CD4-positive, alpha-beta T cell (primary cell): ENCODE measurements around the gene KRT6B. TPM values are rescaled to one million over a fixed set of nuclear protein-coding genes. Genes with fewer than 3 reads are reported as not detected.

Experiments
- ATAC-seq: fragments of 200-7000 bp; cut with Tn5 transposase; one replicate; pipeline ENCODE4 v1.10.0; 2022; ENCODE audit warnings: mild to moderate bottlenecking; ENCODE audit not compliant: poor library complexity
- CTCF ChIA-PET: fragments of 350-600 bp; sonication (Branson Sonifier 250); formaldehyde crosslinking; loops from one replicate; lab custom pipeline; 2021; ENCODE audit warnings: antibody characterized with exemption, inconsistent platforms; lab: Charles Lee
- POLR2A ChIA-PET: fragments of 350-600 bp; sonication (Branson Sonifier 250); formaldehyde crosslinking; loops from one replicate; lab custom pipeline; 2021; ENCODE audit warnings: antibody characterized with exemption, inconsistent platforms; lab: Charles Lee
- DNase-seq, 14 experiments: peaks; one replicate each; pipeline ENCODE4 v3.0.0-alpha.2; 2013 to 2020; ENCODE audit warnings: mixed read lengths in 2 of 14
- H3K27ac ChIP-seq, 2 donors: one replicate each; pipeline versions ENCODE4 v1.5.1 to v1.7.0; 2013; ENCODE audit warnings: low read length in 2 of 2, low read depth in 1 of 2, mild to moderate bottlenecking in 1 of 2
- H3K27me3 ChIP-seq, 2 experiments: 1 replicate in 1 of 2; 2 replicates in 1 of 2; pipeline versions ENCODE4 v1.6.1 to v1.7.0; 2013; ENCODE audit warnings: low read length in 2 of 2, control low read depth in 1 of 2, mild to moderate bottlenecking in 1 of 2, moderate library complexity in 1 of 2; ENCODE audit not compliant: insufficient read depth in 2 of 2, control insufficient read depth in 1 of 2
- H3K36me3 ChIP-seq: one replicate; pipeline ENCODE4 v1.6.1; 2013; ENCODE audit warnings: low read length, control low read depth; ENCODE audit not compliant: insufficient read depth
- H3K4me1 ChIP-seq: one replicate; pipeline ENCODE4 v1.6.1; 2013; ENCODE audit warnings: low read length, control low read depth; ENCODE audit not compliant: insufficient read depth
- H3K4me3 ChIP-seq: one replicate; pipeline ENCODE4 v1.5.1; 2013; ENCODE audit warnings: mild to moderate bottlenecking, low read length, moderate library complexity
- H3K9me3 ChIP-seq, 2 experiments: 1 replicate in 1 of 2; 2 replicates in 1 of 2; pipeline versions ENCODE4 v1.6.1 to v1.7.0; 2013; ENCODE audit warnings: low read length in 2 of 2, mild to moderate bottlenecking in 2 of 2, control low read depth in 1 of 2, moderate library complexity in 1 of 2; ENCODE audit not compliant: control insufficient read depth in 1 of 2, insufficient read depth in 1 of 2
- H3K27ac Mint-ChIP-seq: one replicate; pipeline ENCODE4 v1.8.0; 2020; ENCODE audit warnings: mixed read lengths
- H3K27me3 Mint-ChIP-seq: one replicate; pipeline ENCODE4 v1.8.0; 2021; ENCODE audit warnings: mixed read lengths
- H3K36me3 Mint-ChIP-seq: one replicate; pipeline ENCODE4 v1.8.0; 2021; ENCODE audit warnings: low read depth, mixed read lengths
- H3K4me1 Mint-ChIP-seq: one replicate; pipeline ENCODE4 v1.8.0; 2021; ENCODE audit warnings: low read depth, mixed read lengths
- H3K4me3 Mint-ChIP-seq: one replicate; pipeline ENCODE4 v1.8.0; 2020; ENCODE audit warnings: mild to moderate bottlenecking, mixed read lengths
- H3K9me3 Mint-ChIP-seq: one replicate; pipeline ENCODE4 v1.8.0; 2020; ENCODE audit warnings: mixed read lengths
- intact Hi-C, 2 experiments: fragments of 100-400 bp; cut with DNase I in 1 of 2; cut with micrococcal nuclease in 1 of 2; formaldehyde crosslinking; loops; one replicate each; pipeline versions ENCODE4 v1.15.1 to v1.9.0; 2023 to 2025; cut with DNase I, micrococcal nuclease
- total RNA-seq, 174 experiments: library from RNA in 2 of 174; stranded (reverse) in 2 of 174; gene quantifications; one replicate each; pipeline ENCODE4 v1.2.3 and lab custom pipeline; 2021 to 2026
- TF ChIP-seq, protein P1 (sequence below): fragments of 200-600 bp; IDR thresholded peaks from one replicate; pipeline ENCODE4 v1.8.0; 2022; ENCODE audit warnings: antibody characterized with exemption, mild to moderate bottlenecking

Gene KRT6B
- total RNA-seq, 2 experiments from 2014 or later = not detected

DNA sequence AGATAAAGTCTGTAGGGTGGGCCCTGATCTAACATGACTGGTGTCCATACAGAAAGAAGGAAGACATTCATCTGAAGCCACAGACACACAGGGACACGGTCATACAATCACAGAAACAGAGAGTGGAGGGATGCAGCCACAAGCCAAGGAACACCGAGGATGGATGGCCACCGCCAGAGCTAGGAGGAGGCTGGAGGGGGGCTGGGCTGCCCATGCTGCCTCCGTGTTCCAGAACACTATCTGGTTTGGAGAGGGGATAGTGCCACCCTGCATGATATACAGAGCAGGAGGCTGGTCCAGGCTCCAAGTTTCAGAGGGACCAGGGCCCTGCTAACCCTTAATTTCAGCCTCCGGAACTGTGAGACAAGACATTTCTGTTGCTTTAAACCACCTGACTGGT, 26.5 kb downstream of the KRT6B start:
- POLR2A ChIA-PET = no interaction called here
- intact Hi-C loops = no loop called here
- Histone ChIP-seq H3K4me1 (no peaks in the 10 kb centered on the region), H3K27me3 (no peaks in the 10 kb centered on the region), H3K9me3 (peaks cover 0 to 3% of the 10 kb centered on the region in 2 experiments), H3K27ac (no peak overlapping the region), H3K4me3 (no peak overlapping the region), H3K36me3 (no peaks in the 10 kb centered on the region)
- CTCF ChIA-PET = no interaction called here
- Mint-ChIP-seq H3K4me1 (no peaks in the 10 kb centered on the region), H3K4me3 (no peak overlapping the region), H3K36me3 (no peaks in the 10 kb centered on the region), H3K27ac (no peak overlapping the region), H3K9me3 (no peaks in the 10 kb centered on the region), H3K27me3 (peaks cover 25% of the 10 kb centered on the region)
- TF ChIP-seq, protein P1, sequence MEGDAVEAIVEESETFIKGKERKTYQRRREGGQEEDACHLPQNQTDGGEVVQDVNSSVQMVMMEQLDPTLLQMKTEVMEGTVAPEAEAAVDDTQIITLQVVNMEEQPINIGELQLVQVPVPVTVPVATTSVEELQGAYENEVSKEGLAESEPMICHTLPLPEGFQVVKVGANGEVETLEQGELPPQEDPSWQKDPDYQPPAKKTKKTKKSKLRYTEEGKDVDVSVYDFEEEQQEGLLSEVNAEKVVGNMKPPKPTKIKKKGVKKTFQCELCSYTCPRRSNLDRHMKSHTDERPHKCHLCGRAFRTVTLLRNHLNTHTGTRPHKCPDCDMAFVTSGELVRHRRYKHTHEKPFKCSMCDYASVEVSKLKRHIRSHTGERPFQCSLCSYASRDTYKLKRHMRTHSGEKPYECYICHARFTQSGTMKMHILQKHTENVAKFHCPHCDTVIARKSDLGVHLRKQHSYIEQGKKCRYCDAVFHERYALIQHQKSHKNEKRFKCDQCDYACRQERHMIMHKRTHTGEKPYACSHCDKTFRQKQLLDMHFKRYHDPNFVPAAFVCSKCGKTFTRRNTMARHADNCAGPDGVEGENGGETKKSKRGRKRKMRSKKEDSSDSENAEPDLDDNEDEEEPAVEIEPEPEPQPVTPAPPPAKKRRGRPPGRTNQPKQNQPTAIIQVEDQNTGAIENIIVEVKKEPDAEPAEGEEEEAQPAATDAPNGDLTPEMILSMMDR = no peak
- no peak for ATAC-seq
- DNase-seq = no peak

GRCh38 chr12:52423661-52424500, 28.1 kb downstream of the KRT6B start:
- Histone ChIP-seq H3K4me3 (no peak overlapping the region), H3K36me3 (no peaks in the 10 kb centered on the region), H3K9me3 (peaks cover 0 to 3% of the 10 kb centered on the region in 2 experiments), H3K4me1 (no peaks in the 10 kb centered on the region), H3K27ac (no peak overlapping the region), H3K27me3 (no peaks in the 10 kb centered on the region)
- no peak overlapping the region for H3K4me3 Mint-ChIP-seq
- ChIA-PET POLR2A (no interaction called here), CTCF (no interaction called here)
- H3K27me3 Mint-ChIP-seq = peaks cover 11% of the 10 kb centered on the region
- intact Hi-C loops = no loop called here
- no peaks in the 10 kb centered on the region for H3K9me3 Mint-ChIP-seq
- ATAC-seq (no peak), DNase-seq (no peak)
- no peaks in the 10 kb centered on the region for H3K36me3 Mint-ChIP-seq
- H3K4me1 Mint-ChIP-seq = no peaks in the 10 kb centered on the region
- no peak overlapping the region for H3K27ac Mint-ChIP-seq
- TF ChIP-seq, protein P1 = no peak

- CTCF ChIA-PET = no interaction called here
- DNase-seq = no peak
- POLR2A ChIA-PET = no interaction called here
Observed at GRCh38 chr12:52423035-52423434, 28.9 kb downstream of the KRT6B start.

More at GRCh38 chr12:52423035-52423434, 28.9 kb downstream of the KRT6B start:
- H3K27me3 ChIP-seq = no peaks in the 10 kb centered on the region
- no peak overlapping the region for H3K27ac ChIP-seq
- TF ChIP-seq, protein P1 = no peak
- H3K36me3 Mint-ChIP-seq = no peaks in the 10 kb centered on the region
- H3K27me3 Mint-ChIP-seq = peaks cover 8% of the 10 kb centered on the region
- no peak overlapping the region for H3K27ac Mint-ChIP-seq
- no peaks in the 10 kb centered on the region for H3K4me1 Mint-ChIP-seq
- no peak for ATAC-seq
- H3K4me3 ChIP-seq = no peak overlapping the region
- no peaks in the 10 kb centered on the region for H3K9me3 Mint-ChIP-seq
- H3K36me3 ChIP-seq = no peaks in the 10 kb centered on the region
- no peaks in the 10 kb centered on the region for H3K4me1 ChIP-seq
- peaks cover 0 to 3% of the 10 kb centered on the region in 2 experiments for H3K9me3 ChIP-seq
- intact Hi-C loops = no loop called here
- H3K4me3 Mint-ChIP-seq = no peak overlapping the region
